ENCODE results near the gene FIGN. TPM values are rescaled to one million over a fixed set of nuclear protein-coding genes. Genes with fewer than 3 reads are reported as not detected.

FIGN gene
- total RNA-seq, 3 donors from 2014 or later = 2.6 to 13.9 (median 5.0) TPM

DNA sequence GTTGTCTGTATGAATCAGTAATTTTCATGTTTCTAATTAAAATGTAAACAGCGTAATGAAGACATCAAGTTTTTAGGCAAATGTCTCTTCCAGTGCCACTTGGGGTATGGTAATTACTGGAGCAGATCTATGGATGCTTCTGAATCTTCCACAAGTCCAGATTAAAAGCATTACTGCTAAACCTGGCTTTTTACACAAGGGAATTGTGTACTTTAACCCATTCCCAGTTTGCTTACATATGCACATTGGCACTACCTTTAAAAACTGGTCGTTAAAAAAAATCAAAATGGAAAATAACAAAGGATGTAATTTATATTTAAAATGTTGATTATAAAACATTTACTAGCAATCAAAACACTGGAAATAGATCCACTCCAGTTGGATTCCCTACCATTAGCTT is 19.7 kb downstream of the FIGN start:
- Histone ChIP-seq H3K9me3 (no peaks in the 10 kb centered on the region), H3K27ac (no peak overlapping the region), H3K4me1 (no peaks in the 10 kb centered on the region), H3K27me3 (no peaks in the 10 kb centered on the region), H3K36me3 (no peaks in the 10 kb centered on the region), H3K4me3 (no peak overlapping the region)
- TF ChIP-seq POLR2A (IDR thresholded peaks at IDR 0.05) (no peak), POLR2AphosphoS5 (IDR thresholded peaks at IDR 0.05) (no peak)
- TF ChIP-seq, protein P1, sequence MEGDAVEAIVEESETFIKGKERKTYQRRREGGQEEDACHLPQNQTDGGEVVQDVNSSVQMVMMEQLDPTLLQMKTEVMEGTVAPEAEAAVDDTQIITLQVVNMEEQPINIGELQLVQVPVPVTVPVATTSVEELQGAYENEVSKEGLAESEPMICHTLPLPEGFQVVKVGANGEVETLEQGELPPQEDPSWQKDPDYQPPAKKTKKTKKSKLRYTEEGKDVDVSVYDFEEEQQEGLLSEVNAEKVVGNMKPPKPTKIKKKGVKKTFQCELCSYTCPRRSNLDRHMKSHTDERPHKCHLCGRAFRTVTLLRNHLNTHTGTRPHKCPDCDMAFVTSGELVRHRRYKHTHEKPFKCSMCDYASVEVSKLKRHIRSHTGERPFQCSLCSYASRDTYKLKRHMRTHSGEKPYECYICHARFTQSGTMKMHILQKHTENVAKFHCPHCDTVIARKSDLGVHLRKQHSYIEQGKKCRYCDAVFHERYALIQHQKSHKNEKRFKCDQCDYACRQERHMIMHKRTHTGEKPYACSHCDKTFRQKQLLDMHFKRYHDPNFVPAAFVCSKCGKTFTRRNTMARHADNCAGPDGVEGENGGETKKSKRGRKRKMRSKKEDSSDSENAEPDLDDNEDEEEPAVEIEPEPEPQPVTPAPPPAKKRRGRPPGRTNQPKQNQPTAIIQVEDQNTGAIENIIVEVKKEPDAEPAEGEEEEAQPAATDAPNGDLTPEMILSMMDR (IDR thresholded peaks at IDR 0.05) = no peak
- no peak for DNase-seq (ENCODE audit: low spot score in 2 of 2)
- intact Hi-C loops (cut with DNase I; ENCODE audit: low total_unique reads) = no loop called here

DNA sequence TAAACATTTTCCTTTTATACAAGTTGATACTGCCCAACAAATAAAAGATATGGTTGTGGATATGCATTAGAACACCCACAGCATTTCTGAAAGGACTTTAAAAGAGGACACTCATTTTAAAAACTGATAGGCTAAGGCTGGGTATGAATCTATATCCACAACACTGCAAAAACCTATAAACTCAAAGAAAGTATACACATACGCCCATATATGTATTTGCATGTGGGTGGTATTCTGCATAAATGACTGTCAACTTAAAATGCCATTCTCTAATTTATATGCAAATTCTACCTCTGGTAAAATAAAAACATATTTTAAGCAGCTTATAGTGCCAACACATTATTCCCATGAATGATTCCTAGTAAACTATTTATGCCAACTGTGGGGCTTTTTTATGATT is 20.1 kb downstream of the FIGN start:
- no peak overlapping the region for H3K4me3 ChIP-seq
- TF ChIP-seq POLR2A (IDR thresholded peaks at IDR 0.05) = no peak
- TF ChIP-seq POLR2AphosphoS5 (IDR thresholded peaks at IDR 0.05) = no peak
- TF ChIP-seq, protein P1 (IDR thresholded peaks at IDR 0.05) = no peak
- H3K4me1 ChIP-seq = no peaks in the 10 kb centered on the region
- no peaks in the 10 kb centered on the region for H3K9me3 ChIP-seq
- intact Hi-C loops (cut with DNase I; ENCODE audit: low total_unique reads) = no loop called here
- no peaks in the 10 kb centered on the region for H3K36me3 ChIP-seq
- no peak for DNase-seq (ENCODE audit: low spot score in 2 of 2)
- no peaks in the 10 kb centered on the region for H3K27me3 ChIP-seq
- H3K27ac ChIP-seq = no peak overlapping the region

- intact Hi-C loops (cut with DNase I; ENCODE audit: low total_unique reads) = no loop called here
- Histone ChIP-seq H3K27ac (no peak overlapping the region), H3K4me1 (no peaks in the 10 kb centered on the region), H3K36me3 (no peaks in the 10 kb centered on the region), H3K4me3 (no peak overlapping the region), H3K27me3 (no peaks in the 10 kb centered on the region), H3K9me3 (no peaks in the 10 kb centered on the region)
- DNase-seq (ENCODE audit: low spot score in 2 of 2) = no peak
- TF ChIP-seq POLR2A (IDR thresholded peaks at IDR 0.05) = no peak
- TF ChIP-seq, protein P1 (IDR thresholded peaks at IDR 0.05) = no peak
- TF ChIP-seq POLR2AphosphoS5 (IDR thresholded peaks at IDR 0.05) = no peak
These were observed 20.6 kb downstream of the FIGN start for GRCh38 chr2:163715199-163715598.

GRCh38 chr2:163713534-163714311 is 22.1 kb downstream of the FIGN start:
- DNase-seq (ENCODE audit: low spot score in 2 of 2) = no peak
- H3K27me3 ChIP-seq = no peaks in the 10 kb centered on the region
- H3K27ac ChIP-seq = no peak overlapping the region
- H3K36me3 ChIP-seq = no peaks in the 10 kb centered on the region
- H3K9me3 ChIP-seq = no peaks in the 10 kb centered on the region
- H3K4me3 ChIP-seq = no peak overlapping the region
- intact Hi-C loops (cut with DNase I; ENCODE audit: low total_unique reads) = no loop called here
- TF ChIP-seq, protein P1 (IDR thresholded peaks at IDR 0.05) = no peak
- TF ChIP-seq POLR2AphosphoS5 (IDR thresholded peaks at IDR 0.05) = no peak
- H3K4me1 ChIP-seq = no peaks in the 10 kb centered on the region

GRCh38 chr2:163711699-163712098 is 24.1 kb downstream of the FIGN start:
- Histone ChIP-seq H3K36me3 (no peaks in the 10 kb centered on the region), H3K4me3 (no peak overlapping the region), H3K27me3 (no peaks in the 10 kb centered on the region), H3K4me1 (no peaks in the 10 kb centered on the region), H3K27ac (no peak overlapping the region), H3K9me3 (no peaks in the 10 kb centered on the region)
- intact Hi-C loops (cut with DNase I; ENCODE audit: low total_unique reads) = no loop called here
- TF ChIP-seq POLR2AphosphoS5 (IDR thresholded peaks at IDR 0.05) (no peak), POLR2A (IDR thresholded peaks at IDR 0.05) (no peak)
- TF ChIP-seq, protein P1 (IDR thresholded peaks at IDR 0.05) = no peak
- DNase-seq (ENCODE audit: low spot score in 2 of 2) = no peak

All from breast epithelium (tissue), 4 donors.